ENCODE results near the gene DTX2.
"Not testable (repeated sequence)": the region's sequence is repeated elsewhere in the genome, so short reads cannot be mapped to it uniquely, and the experiment has no call there.

DTX2 gene

DNA sequence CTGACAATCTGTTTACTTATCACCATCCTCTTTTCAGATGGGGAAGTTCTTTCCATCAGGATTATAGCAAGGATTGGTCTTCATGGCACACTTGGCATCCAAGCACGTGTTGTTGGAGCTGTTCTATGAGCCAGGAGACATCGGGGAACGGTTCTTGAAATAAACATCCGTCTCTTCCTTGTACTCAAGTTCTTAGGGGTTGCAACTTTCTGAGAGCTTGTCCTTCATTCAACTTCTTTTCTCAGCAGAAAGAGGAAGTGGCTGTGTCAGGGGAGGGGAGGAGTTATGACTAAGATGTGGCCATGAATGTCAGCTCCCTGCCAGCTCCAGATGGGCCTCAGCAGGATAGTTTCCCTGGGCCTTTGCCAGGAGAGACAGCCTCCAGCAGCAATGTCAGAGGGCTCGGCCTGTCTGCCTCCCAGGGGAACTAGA, 15.9 kb upstream of the DTX2 start:
- not testable (repeated sequence) for DNase-seq

GRCh38 chr7:76457017-76457416, 4.5 kb upstream of the DTX2 start:
- DNase-seq: not testable (repeated sequence)

GRCh38 chr7:76458504-76458903, 3.0 kb upstream of the DTX2 start:
- DNase-seq: not testable (repeated sequence)

DNA sequence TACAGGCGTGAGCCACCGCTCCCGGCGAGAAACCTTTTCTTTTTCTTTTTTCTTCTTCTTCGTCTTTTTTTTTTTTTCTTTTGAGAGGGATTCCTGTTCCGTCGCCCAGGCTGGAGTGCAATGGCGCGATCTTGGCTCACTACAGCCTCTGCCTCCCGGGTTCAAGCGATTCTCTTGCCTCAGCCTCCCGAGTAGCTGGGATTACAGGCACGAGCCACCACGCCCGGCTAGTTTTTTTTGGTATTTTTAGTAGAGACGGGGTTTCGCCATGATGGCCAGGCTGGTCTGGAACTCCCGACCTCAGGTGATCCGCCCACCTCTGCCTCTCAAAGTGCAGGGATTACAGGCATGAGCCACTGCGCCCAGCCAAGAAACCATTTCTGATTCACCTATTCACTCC, 742 bp upstream of the DTX2 start:
- DNase-seq: not testable (repeated sequence)

DNA sequence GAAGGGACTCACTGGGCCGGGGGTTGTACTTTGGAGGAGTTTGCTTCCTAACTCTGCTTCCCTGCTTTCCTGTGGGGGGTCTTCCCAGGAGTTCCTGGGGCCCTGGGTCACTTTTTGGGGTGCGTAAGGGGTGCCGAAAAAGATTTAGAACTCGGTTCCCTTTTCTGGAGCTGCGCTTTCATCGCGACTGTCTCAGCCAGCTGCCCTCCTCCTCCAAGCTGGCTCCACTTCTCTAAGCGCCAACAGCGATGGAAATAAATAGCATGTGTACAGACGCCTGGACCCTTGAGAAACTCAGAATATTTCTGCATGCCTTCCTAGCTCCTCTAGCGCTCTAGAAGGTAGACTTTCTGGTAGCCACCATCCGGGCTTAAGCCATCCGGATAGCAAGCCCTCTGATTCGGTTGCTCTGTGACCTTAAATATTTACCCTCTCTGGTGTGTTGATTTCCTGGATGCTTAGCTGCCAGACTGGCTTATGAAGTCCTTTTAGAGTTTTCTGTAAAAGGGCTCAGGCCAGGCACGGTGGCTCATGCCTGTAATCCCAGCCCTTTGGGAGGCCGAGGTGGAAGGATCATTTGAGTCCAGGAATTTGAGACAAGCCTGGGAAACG, 868 bp downstream of the DTX2 start:
- DNase-seq: not testable (repeated sequence)

GRCh38 chr7:76464959-76465358, 3.5 kb downstream of the DTX2 start:
- DNase-seq: not testable (repeated sequence)

DNA sequence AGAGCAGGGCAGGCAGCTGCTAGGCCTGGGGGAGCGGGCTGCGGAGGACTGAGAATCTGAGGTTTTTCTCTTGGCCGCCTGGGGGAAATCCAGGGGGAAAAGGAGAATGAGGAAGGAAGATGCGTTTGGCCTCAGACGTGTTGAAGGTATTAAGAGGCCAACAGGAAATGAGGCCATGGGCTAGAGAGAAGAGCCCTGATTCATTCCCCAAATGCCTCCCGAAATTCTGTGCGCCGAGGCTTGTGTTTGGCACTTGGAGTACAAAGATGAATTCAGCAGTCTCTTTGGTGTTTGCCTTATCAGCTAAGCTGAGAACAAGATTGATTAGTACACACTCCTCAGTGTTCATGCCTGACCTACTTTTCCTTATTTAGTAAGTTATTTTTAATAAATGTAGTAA, 4.4 kb downstream of the DTX2 start:
- not testable (repeated sequence) for DNase-seq

- not testable (repeated sequence) for DNase-seq
Measured at GRCh38 chr7:76467743-76468404, 6.4 kb downstream of the DTX2 start.

GRCh38 chr7:76471556-76472221, 10.2 kb downstream of the DTX2 start:
- not testable (repeated sequence) for DNase-seq

DNA sequence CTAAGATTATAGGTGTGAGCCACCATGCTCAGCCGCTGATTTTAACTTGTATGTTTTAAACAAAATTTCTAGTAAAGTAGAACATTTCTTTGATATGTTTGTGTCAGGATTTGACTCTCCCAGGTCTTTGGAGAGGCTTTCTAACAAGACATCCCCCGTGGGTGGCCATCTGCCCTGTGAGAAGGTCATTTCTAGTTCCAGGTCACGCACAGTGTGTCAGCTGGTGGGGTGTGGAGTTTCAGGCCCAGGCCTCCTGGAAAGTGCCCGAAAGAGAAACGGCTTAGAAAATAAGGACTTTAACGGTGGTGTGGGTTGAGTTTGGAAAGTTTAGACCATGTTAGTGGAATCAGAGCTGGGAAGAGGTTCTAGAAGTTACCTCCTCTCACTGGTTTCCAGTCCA, 11.6 kb downstream of the DTX2 start:
- not testable (repeated sequence) for DNase-seq

- not testable (repeated sequence) for DNase-seq
Measured at GRCh38 chr7:76476280-76476679, 14.8 kb downstream of the DTX2 start.

GRCh38 chr7:76476742-76477474, 15.4 kb downstream of the DTX2 start:
- not testable (repeated sequence) for DNase-seq

DNA sequence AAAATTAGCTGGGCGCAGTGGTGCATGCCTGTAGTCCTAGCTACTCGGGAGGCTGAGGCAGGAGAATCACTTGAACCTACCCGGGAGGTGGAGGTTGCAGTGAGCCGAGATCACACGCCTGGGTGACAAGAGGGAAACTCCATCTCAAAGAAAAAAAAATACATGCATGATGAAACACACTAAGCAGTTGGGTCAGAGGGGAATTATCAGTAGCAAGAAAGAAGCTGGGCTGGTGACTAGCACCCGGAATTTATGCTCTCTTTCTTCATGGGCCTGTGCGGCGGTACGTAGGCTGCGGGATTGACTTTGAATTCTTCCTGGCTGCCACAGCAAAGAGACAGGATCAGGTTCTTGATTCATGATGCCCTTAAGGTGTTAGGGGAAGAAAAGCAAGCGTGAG, 18.1 kb downstream of the DTX2 start:
- DNase-seq: not testable (repeated sequence)

DNA sequence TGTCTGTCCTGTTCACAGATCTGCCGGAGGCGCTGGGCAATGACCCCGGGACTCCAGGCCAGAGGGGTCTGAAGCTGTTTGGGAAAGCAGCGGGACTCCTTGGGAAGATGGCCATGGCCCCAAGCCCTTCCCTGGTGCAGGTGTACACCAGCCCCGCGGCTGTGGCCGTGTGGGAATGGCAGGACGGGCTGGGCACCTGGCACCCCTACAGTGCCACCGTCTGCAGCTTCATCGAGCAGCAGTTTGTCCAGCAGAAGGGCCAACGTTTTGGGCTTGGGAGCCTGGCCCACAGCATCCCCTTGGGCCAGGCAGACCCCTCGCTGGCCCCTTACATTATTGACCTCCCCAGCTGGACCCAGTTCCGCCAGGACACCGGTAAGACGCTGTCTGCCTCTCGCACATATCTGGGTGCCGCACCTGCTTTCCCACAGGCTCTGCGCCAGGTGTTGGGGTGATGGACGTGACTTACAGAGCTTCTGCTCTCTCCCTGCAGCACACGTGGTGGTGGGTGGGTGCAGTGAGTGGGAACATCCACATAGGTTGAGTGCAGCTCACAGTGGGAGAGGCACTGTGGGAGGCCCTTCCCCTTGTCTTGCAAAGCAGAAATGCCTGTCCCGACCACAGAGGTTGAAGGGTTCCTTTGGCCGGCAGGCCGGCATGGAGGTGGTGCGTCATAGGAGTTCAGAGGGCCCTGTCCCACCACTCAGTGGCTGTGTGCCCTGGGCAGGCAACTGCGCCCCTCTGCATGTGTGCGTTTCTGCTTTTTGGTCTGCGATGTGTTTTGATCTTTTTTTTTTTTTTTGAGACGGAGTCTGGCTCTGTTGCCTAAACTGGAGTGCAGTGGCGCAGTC, 19.1 kb downstream of the DTX2 start:
- not testable (repeated sequence) for DNase-seq

DNA sequence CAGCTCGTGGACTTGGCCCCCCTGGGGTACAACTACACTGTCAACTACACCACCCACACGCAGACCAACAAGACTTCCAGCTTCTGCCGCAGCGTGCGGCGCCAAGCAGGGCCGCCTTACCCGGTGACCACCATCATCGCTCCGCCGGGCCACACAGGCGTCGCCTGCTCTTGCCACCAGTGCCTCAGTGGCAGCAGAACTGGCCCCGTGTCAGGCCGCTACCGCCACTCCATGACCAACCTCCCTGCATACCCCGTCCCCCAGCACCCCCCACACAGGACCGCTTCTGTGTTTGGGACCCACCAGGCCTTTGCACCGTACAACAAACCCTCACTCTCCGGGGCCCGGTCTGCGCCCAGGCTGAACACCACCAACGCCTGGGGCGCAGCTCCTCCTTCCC, 21.2 kb downstream of the DTX2 start:
- not testable (repeated sequence) for DNase-seq

DNA sequence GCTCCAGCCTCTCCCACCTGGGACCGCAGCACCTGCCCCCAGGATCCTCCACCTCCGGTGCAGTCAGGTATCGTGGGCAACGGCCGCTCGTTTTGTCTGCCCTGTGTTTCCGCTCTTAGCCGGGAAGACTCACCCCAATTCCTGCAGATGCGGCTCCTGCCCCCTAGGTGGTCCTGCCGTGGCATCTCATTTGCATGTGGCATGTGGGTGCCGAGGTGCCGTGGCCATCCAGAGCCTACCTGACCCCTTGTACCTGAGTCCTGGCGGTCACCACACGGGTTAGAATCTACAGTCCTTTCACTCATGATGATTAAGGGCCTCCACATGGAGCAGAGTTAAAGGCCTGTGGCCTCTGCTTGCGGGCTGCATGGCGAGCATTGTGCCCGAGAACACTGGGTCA, 21.6 kb downstream of the DTX2 start:
- not testable (repeated sequence) for DNase-seq

DNA sequence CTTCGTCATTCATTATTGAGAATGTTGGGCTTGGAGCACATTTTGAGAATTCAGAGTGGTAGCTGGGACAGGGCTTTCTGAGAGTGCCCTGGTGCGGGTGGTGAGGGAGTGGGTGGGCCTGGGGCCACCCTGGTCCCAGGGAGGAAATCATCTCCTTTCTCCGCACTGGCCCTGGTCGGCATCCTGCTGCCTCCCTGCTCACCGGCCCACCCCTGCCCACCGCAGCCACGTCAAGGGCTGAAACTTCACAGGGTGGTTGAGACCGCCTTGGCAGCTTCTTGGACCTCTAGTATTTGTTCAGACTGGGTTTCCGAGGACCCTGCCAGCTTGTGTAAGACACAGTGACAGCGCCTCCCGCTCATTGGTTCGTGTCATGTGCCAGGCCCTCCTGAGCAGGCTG, 22.9 kb downstream of the DTX2 start:
- not testable (repeated sequence) for DNase-seq

DNA sequence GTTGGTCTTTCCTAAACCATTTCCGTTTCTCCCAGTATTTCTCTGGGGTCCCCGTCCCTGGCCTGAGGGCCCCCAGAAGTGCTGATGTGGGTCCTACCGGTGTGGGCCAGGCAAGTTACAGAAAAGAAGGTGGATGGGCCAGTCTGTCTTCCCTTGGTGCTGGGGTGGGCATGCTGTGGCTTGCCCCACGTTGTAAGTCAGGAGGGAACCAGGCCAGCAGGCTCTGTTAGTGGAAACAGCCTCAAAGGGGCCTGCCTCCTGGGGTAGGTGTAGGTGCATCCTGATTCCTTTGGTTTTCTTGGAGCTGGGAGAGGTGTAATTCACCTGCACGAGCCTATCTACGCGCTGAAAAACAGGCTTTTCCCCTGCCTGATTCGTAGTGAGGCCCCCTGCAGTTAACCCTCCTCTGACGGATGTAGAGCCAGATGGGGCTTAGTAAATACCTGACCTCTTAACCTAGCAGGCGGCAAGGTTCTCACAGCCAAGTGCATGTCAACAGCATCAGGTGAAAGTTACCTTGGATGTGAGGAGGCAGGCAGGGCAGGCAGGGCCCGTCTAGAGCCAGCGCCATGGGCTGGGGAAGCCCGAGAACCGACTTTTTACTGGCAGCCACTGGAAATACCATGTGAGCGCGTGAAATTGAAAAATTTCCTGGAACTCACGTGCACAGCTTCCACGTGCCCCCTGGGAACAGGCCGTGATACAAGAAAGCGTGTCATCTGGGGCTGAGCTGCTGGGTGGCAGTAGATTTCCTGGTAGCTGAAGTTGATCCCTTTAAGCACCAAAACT, 24.5 kb downstream of the DTX2 start:
- DNase-seq: not testable (repeated sequence)

DNA sequence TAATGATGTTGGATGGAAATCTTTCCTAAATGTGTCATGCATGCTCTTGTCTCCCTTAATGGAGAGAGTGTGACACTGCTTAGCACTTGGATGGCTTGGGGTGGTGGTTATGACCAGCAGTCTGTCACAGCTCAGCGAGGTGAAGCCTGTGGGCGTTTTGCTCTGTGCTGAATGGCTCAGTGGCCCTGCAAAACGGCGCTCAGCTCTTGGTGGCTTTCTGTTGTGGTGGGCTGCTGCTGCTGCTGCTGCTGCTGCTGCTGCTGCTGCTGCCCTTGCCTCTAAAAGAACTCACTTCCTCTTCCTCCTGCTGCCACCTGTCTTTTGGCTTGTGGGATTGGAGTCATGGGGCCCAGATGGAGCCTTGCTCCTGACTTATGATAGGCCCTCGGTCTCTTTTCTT, 25.1 kb downstream of the DTX2 start:
- not testable (repeated sequence) for DNase-seq

DNA sequence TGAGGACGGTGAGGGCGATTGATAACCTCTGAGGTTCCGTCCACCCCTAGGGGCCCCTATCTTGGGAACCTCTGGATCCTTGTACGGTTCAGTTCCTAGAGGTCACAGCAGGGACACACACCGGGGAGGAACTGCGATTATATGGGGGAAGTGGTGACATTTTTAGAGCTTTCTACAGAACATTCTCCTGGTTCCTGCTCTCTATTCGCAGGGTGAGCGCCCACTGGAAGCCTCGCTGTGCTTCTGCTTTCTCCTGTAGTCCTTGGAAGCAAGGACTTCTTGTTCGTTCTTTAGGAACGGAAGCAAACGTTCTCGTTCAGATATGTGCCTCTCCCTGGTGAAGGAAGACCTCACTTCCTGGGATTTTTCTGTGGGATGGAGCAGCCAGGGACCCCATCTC, 26.5 kb downstream of the DTX2 start:
- DNase-seq: not testable (repeated sequence)

- DNase-seq: not testable (repeated sequence)
Measured at GRCh38 chr7:76492139-76492538, 30.6 kb downstream of the DTX2 start.

Data from stimulated activated naive CD4-positive, alpha-beta T cell treated with Interleukin-2 at 50 U/mL for 16 hours (primary cell).